ENCODE results near the gene NFATC2. TPM values are rescaled to one million over a fixed set of nuclear protein-coding genes. Genes with fewer than 3 reads are reported as not detected.

Gene NFATC2
- total and polyA plus RNA-seq, 2 of the 8 experiments (the other 6 are each of a cell fraction or from before 2014, with no cell fraction given) = 0.27 to 0.91 TPM

- no peak for TF ChIP-seq ATF3 (IDR thresholded peaks at IDR 0.05; ENCODE audit: insufficient read depth, low read depth, low read length)
Measured at GRCh38 chr20:51412951-51413481, 129.5 kb downstream of the NFATC2 start (continued).
